GM19438 (cell line): ENCODE data around the gene GRID1.

ENCODE experiments used
- ATAC-seq: cut with Tn5 transposase; IDR thresholded peaks from one replicate; pipeline ENCODE4 v1.9.1; 2021; ENCODE audit warnings: low read depth; ENCODE audit not compliant: unreplicated experiment

GRID1 gene

GRCh38 chr10:86371116-86371515, 4.5 kb upstream of the GRID1 start:
- no peak for ATAC-seq

- no peak for ATAC-seq
Observed at GRCh38 chr10:86370006-86370585, 3.5 kb upstream of the GRID1 start.

- no peak for ATAC-seq
Observed at GRCh38 chr10:86368987-86369386, 2.4 kb upstream of the GRID1 start.

- no peak for ATAC-seq
Observed at GRCh38 chr10:86368046-86368445, 1.5 kb upstream of the GRID1 start.

- ATAC-seq = peak; percentile 9
Observed at GRCh38 chr10:86367152-86367951, 757 bp upstream of the GRID1 start.

- ATAC-seq = peak; percentile 40
Observed at GRCh38 chr10:86366902-86367151, 232 bp upstream of the GRID1 start.

- no peak for ATAC-seq
Observed at GRCh38 chr10:86365346-86366032, 1.1 kb downstream of the GRID1 start.

- no peak for ATAC-seq
Observed at GRCh38 chr10:86364491-86365345, 1.9 kb downstream of the GRID1 start.

GRCh38 chr10:86363833-86364490, 2.6 kb downstream of the GRID1 start:
- no peak for ATAC-seq

- ATAC-seq = no peak
Observed at GRCh38 chr10:86363184-86363832, 3.3 kb downstream of the GRID1 start.

- ATAC-seq = no peak
Observed at GRCh38 chr10:86362586-86363183, 3.9 kb downstream of the GRID1 start.

GRCh38 chr10:86362129-86362527, 4.5 kb downstream of the GRID1 start:
- ATAC-seq = no peak

- ATAC-seq = no peak
Observed at GRCh38 chr10:86361156-86362128, 5.2 kb downstream of the GRID1 start.

- no peak for ATAC-seq
Observed at GRCh38 chr10:86360657-86361056, 5.9 kb downstream of the GRID1 start.

- ATAC-seq = no peak
Observed at GRCh38 chr10:86359954-86360353, 6.6 kb downstream of the GRID1 start.

- ATAC-seq = no peak
Observed at GRCh38 chr10:86359111-86359510, 7.5 kb downstream of the GRID1 start.

- no peak for ATAC-seq
Observed at GRCh38 chr10:86357676-86358075, 8.9 kb downstream of the GRID1 start.

GRCh38 chr10:86357041-86357440, 9.6 kb downstream of the GRID1 start:
- no peak for ATAC-seq

- no peak for ATAC-seq
Observed at GRCh38 chr10:86356296-86356695, 10.3 kb downstream of the GRID1 start.
